CD8-positive, alpha-beta memory T cell (primary cell): ENCODE results near the gene ALDH7A1. TPM values are rescaled to one million over a fixed set of nuclear protein-coding genes. Genes with fewer than 3 reads are reported as not detected.
"Not testable (repeated sequence)": the region's sequence is repeated elsewhere in the genome, so short reads cannot be mapped to it uniquely, and the experiment has no call there.

Experiments used
- CTCF ChIA-PET: fragments of 350-600 bp; sonication (Branson Sonifier 250); formaldehyde crosslinking; loops from one replicate; lab custom pipeline; 2021; ENCODE audit warnings: antibody characterized with exemption; lab: Charles Lee
- POLR2A ChIA-PET: fragments of 350-600 bp; sonication (Branson Sonifier 250); formaldehyde crosslinking; loops from one replicate; lab custom pipeline; 2021; ENCODE audit warnings: antibody characterized with exemption; lab: Charles Lee
- DNase-seq, 5 donors: peaks; one replicate each; pipeline versions ENCODE4 v3.0.0 to v3.0.0-alpha.2; 2020 to 2022; ENCODE audit warnings: mixed read lengths in 1 of 5
- H3K27ac ChIP-seq: one replicate; pipeline ENCODE4 v1.7.0; 2013; ENCODE audit warnings: low read depth, mild to moderate bottlenecking, low read length, moderate library complexity
- H3K27me3 ChIP-seq: 2 replicates; pipeline ENCODE4 v1.7.0; 2013; ENCODE audit warnings: low read length, mild to moderate bottlenecking; ENCODE audit not compliant: insufficient read depth, poor library complexity, severe bottlenecking
- H3K36me3 ChIP-seq: 2 replicates; pipeline ENCODE4 v1.7.0; 2013; ENCODE audit warnings: mild to moderate bottlenecking, low read length, moderate library complexity; ENCODE audit not compliant: insufficient read depth
- H3K4me1 ChIP-seq: 2 replicates; pipeline ENCODE4 v1.7.0; 2013; ENCODE audit warnings: mild to moderate bottlenecking, low read length, moderate library complexity; ENCODE audit not compliant: insufficient read depth
- H3K4me3 ChIP-seq: 2 replicates; pipeline ENCODE4 v1.7.0; 2013; ENCODE audit warnings: mild to moderate bottlenecking, low read length
- H3K9me3 ChIP-seq: 2 replicates; pipeline ENCODE4 v1.7.0; 2013; ENCODE audit warnings: mild to moderate bottlenecking, low read length
- H3K27ac Mint-ChIP-seq, 8 donors: one replicate each; pipeline ENCODE4 v1.8.0; 2020 to 2021; ENCODE audit warnings: mixed read lengths in 8 of 8, mild to moderate bottlenecking in 6 of 8, inconsistent platforms in 3 of 8, moderate library complexity in 3 of 8
- H3K27me3 Mint-ChIP-seq, 2 donors: one replicate each; pipeline ENCODE4 v1.8.0; 2020 to 2021; ENCODE audit warnings: mixed read lengths in 2 of 2, mild to moderate bottlenecking in 1 of 2, moderate library complexity in 1 of 2
- H3K36me3 Mint-ChIP-seq, 3 donors: one replicate each; pipeline ENCODE4 v1.8.0; 2020 to 2021; ENCODE audit warnings: mixed read lengths in 3 of 3, inconsistent platforms in 1 of 3, mild to moderate bottlenecking in 1 of 3
- H3K4me1 Mint-ChIP-seq, 3 donors: one replicate each; pipeline ENCODE4 v1.8.0; 2020 to 2021; ENCODE audit warnings: mixed read lengths in 3 of 3, inconsistent platforms in 1 of 3, mild to moderate bottlenecking in 1 of 3
- H3K4me3 Mint-ChIP-seq, 7 donors: one replicate each; pipeline ENCODE4 v1.8.0; 2020 to 2021; ENCODE audit warnings: mixed read lengths in 7 of 7, mild to moderate bottlenecking in 6 of 7, moderate library complexity in 4 of 7, inconsistent platforms in 2 of 7
- H3K9me3 Mint-ChIP-seq, 5 donors: one replicate each; pipeline ENCODE4 v1.8.0; 2020 to 2022; ENCODE audit warnings: mixed read lengths in 5 of 5, mild to moderate bottlenecking in 3 of 5, moderate library complexity in 2 of 5, inconsistent platforms in 1 of 5
- polyA plus RNA-seq: library from polyadenylated mRNA; unstranded; fragments of 300-500 nt; fragmentation: Illumina TruSeq; gene quantifications from one replicate; pipeline ENCODE4 v1.2.3, GENCODE V29; 2021
- total RNA-seq, 2 experiments: library from RNA; stranded (reverse); gene quantifications; one replicate each; pipeline ENCODE4 v1.2.3, GENCODE V29; 2021

ALDH7A1 gene
- total and polyA plus RNA-seq, 3 experiments from 2014 or later: 3.3 to 5.2 (median 4.4) TPM

DNA sequence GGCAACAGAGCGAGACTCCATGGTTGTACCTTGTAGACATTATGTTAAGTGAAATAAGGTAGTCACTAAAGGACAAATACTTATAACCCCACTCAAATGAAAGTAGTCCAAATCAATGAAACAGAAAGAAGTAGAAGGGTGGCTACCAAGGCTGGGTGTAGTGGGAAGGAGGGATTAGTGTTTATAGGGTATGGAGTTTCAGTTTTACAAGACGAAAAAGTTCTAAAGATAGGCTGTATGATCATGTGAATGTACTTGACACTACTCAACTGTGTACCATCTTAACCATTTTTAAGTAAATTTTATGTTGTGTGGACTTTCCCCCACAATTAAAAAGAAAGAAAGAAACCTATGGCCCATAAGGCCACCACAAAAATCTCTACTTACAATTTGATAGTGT is 32.2 kb downstream of the ALDH7A1 start:
- Mint-ChIP-seq H3K27me3 (no peaks in the 10 kb centered on the region), H3K27ac (no peak overlapping the region), H3K4me1 (no peaks in the 10 kb centered on the region), H3K9me3 (no peaks in the 10 kb centered on the region), H3K4me3 (no peak overlapping the region), H3K36me3 (no peaks in the 10 kb centered on the region)
- CTCF ChIA-PET: no interaction called here
- H3K27ac ChIP-seq: no peak overlapping the region
- H3K4me3 ChIP-seq: no peak overlapping the region
- no peak for DNase-seq
- no peaks in the 10 kb centered on the region for H3K36me3 ChIP-seq
- no peaks in the 10 kb centered on the region for H3K27me3 ChIP-seq
- no peaks in the 10 kb centered on the region for H3K4me1 ChIP-seq
- H3K9me3 ChIP-seq: no peaks in the 10 kb centered on the region
- POLR2A ChIA-PET: no interaction called here

DNA sequence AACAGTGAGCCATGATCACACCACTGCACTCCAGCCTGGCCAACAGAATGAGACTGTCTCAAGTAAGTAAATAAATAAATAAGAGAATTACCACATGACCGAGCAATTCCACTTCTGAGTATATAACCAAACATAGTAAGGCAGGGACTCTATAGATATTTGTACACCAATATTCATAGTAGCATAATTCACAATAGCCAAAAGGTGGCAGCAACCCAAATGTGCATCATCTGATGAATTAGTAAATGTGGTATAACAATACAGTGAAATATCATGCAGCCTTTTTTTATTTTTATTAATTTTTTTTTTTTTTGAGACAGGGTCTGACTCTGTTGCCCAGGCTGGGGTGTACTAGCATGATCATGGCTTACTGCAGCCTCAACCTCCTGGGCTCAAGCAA is 33.1 kb downstream of the ALDH7A1 start:
- CTCF ChIA-PET: no interaction called here
- H3K4me1 Mint-ChIP-seq: no peaks in the 10 kb centered on the region
- H3K27me3 ChIP-seq: no peaks in the 10 kb centered on the region
- no peaks in the 10 kb centered on the region for H3K36me3 ChIP-seq
- DNase-seq: no peak
- H3K4me3 ChIP-seq: no peak overlapping the region
- H3K27me3 Mint-ChIP-seq: no peaks in the 10 kb centered on the region
- no peak overlapping the region for H3K4me3 Mint-ChIP-seq
- H3K4me1 ChIP-seq: no peaks in the 10 kb centered on the region
- no peak overlapping the region for H3K27ac Mint-ChIP-seq
- no peaks in the 10 kb centered on the region for H3K9me3 Mint-ChIP-seq
- H3K36me3 Mint-ChIP-seq: no peaks in the 10 kb centered on the region
- POLR2A ChIA-PET: no interaction called here
- H3K27ac ChIP-seq: no peak overlapping the region
- H3K9me3 ChIP-seq: no peaks in the 10 kb centered on the region

DNA sequence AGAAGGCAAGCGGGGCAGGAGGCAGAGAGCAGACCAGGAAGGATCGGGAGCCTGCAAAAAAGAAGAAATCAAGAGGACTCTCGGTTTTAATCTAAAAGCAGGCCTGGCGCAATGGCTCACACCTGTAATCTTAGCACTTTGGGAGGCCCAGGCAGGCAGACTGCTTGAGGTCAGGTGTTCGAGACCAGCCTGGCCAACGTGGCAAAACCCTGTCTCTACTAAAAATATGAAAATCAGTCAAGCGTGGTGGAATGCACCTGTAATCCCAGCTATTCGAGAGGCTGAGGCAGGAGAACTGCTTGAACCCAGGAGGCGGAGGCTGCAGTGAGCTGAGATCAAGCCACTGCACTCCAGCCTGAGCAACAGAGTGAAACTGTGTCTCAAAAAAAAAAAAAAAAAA is 39.9 kb downstream of the ALDH7A1 start:
- CTCF ChIA-PET: not testable (repeated sequence)

DNA sequence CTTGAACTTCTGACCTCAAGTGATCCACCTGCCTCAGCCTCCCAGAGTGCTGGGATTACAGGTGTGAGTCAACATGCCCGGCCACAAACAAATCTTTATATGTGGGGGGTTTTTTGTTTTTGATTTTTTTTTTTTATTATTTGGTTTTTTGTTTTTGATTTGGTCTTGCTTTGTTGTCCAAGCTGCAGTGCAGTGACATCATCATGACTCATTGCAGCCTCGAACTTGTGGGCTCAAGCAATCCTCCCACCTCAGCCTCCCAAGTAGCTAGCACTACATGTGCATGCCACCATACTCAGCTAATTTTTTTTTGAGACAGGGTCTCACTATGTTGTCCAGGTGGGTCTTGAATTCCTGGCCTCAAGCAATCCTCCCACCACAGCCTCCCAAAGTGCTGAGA is 42.4 kb downstream of the ALDH7A1 start:
- Histone ChIP-seq H3K4me3 (no peak overlapping the region), H3K4me1 (no peaks in the 10 kb centered on the region), H3K27ac (no peak overlapping the region), H3K9me3 (no peaks in the 10 kb centered on the region), H3K36me3 (no peaks in the 10 kb centered on the region), H3K27me3 (no peaks in the 10 kb centered on the region)
- ChIA-PET CTCF (no interaction called here), POLR2A (no interaction called here)
- Mint-ChIP-seq H3K9me3 (no peaks in the 10 kb centered on the region), H3K4me3 (no peak overlapping the region), H3K36me3 (no peaks in the 10 kb centered on the region), H3K27ac (no peak overlapping the region), H3K27me3 (no peaks in the 10 kb centered on the region), H3K4me1 (no peaks in the 10 kb centered on the region)
- no peak for DNase-seq

More for the DNA sequence above, 39.9 kb downstream of the ALDH7A1 start:
- H3K4me3 ChIP-seq, H3K9me3 ChIP-seq, H3K4me3 Mint-ChIP-seq, POLR2A ChIA-PET, H3K4me1 Mint-ChIP-seq, H3K36me3 ChIP-seq, H3K27me3 ChIP-seq, H3K27me3 Mint-ChIP-seq, H3K27ac ChIP-seq, H3K4me1 ChIP-seq, H3K9me3 Mint-ChIP-seq, H3K36me3 Mint-ChIP-seq, DNase-seq: not testable (repeated sequence)
- peak overlapping the region in 1 of 8 donors; percentile 87 for H3K27ac Mint-ChIP-seq

DNA sequence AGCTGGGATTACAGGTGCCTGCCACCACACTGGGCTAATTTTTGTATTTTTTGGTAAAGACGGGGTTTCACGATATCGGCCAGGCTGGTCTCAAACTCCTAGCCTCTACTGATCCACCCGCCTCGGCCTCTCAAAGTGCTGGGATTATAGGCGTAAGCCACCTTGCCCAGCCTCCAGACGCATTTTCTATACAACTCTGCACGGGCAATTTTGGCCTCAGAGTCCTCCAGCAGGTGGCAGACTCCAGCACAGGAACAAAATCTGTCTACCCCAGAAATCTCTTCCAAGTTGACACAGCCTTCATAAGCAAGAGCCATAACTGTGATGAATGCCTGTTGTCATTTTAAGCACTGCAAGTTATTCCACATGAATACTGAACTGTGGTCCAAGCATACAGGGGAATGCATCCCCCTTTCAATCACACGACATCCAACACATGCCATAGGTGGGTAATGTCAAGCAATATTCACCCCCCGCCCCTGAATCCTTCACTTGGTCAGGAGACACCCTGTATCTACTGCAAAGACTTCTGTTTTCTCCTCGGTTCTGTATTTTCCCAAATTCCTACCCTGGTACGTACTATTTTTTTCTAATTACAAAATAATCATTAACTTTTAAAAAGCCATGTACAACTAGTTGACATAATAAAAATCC is 50.8 kb downstream of the ALDH7A1 start:
- H3K4me1 Mint-ChIP-seq: no peaks in the 10 kb centered on the region
- H3K9me3 Mint-ChIP-seq: no peaks in the 10 kb centered on the region
- H3K36me3 Mint-ChIP-seq: no peaks in the 10 kb centered on the region
- Histone ChIP-seq H3K36me3 (no peaks in the 10 kb centered on the region), H3K4me1 (no peaks in the 10 kb centered on the region), H3K27me3 (no peaks in the 10 kb centered on the region), H3K9me3 (no peaks in the 10 kb centered on the region), H3K27ac (no peak overlapping the region), H3K4me3 (no peak overlapping the region)
- POLR2A ChIA-PET: no interaction called here
- H3K4me3 Mint-ChIP-seq: no peak overlapping the region
- peak in 1 of 5 donors; percentile 7 for DNase-seq
- peaks cover 0 to 9% of the 10 kb centered on the region in 2 donors for H3K27me3 Mint-ChIP-seq
- H3K27ac Mint-ChIP-seq: no peak overlapping the region
- CTCF ChIA-PET: interaction anchor here (7.3 kb wide), 1 partner anchor 206 kb away, joined by 63 read pairs; no protein-coding TSS in a partner anchor

DNA sequence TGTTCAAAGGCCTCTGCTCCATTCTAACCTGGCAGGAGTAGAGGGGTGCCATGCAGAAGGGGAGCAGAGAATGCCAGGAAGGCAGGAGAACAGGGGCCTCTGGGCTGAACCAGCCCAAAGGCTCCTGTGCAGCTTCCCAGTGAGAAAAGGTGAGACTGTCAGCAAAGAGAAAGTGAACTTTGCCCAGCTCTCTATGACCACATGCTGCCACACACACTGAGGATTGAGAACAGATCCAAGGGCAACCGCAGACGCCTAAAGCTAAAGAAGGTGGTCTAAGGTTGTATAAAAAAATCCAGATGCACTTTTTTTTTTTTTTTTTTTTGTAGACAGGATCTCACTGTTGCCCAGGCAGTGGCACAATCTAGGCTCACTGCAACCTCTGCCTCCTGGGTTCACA is 51.4 kb downstream of the ALDH7A1 start:
- CTCF ChIA-PET: interaction anchor here (1.1 to 7.3 kb wide), 2 partner anchors 13 to 206 kb away, joined by 3 to 63 read pairs; no protein-coding TSS in a partner anchor
- Histone ChIP-seq H3K27ac (no peak overlapping the region), H3K4me3 (no peak overlapping the region), H3K9me3 (no peaks in the 10 kb centered on the region), H3K36me3 (no peaks in the 10 kb centered on the region), H3K27me3 (no peaks in the 10 kb centered on the region), H3K4me1 (no peaks in the 10 kb centered on the region)
- Mint-ChIP-seq H3K27me3 (peaks cover 0 to 9% of the 10 kb centered on the region in 2 donors), H3K36me3 (no peaks in the 10 kb centered on the region), H3K9me3 (no peaks in the 10 kb centered on the region), H3K4me1 (no peaks in the 10 kb centered on the region), H3K4me3 (no peak overlapping the region), H3K27ac (no peak overlapping the region)
- no peak for DNase-seq
- POLR2A ChIA-PET: no interaction called here

DNA sequence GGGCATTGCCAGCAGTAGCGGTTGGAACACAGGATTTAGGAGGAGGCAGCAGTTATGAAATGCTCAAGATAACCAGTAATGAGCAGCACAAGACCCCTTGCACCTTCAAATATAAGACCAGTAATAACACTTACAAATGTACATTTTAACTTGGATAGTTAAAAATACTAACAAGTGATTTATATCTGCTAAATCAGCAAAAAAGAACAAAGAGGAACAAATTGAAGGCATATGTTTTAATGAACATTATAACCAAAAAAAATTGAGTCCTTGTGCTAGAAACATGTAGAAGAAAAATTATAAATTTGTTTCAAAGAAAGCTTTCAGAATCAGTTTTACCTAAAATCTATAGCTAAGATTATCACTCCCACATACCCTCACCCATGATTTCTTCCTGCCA is 52.0 kb downstream of the ALDH7A1 start:
- H3K27ac Mint-ChIP-seq: no peak overlapping the region
- no peaks in the 10 kb centered on the region for H3K4me1 Mint-ChIP-seq
- no peak for DNase-seq
- H3K4me3 Mint-ChIP-seq: no peak overlapping the region
- no peak overlapping the region for H3K27ac ChIP-seq
- H3K36me3 Mint-ChIP-seq: no peaks in the 10 kb centered on the region
- H3K27me3 Mint-ChIP-seq: peaks cover 0 to 9% of the 10 kb centered on the region in 2 donors
- no peaks in the 10 kb centered on the region for H3K36me3 ChIP-seq
- no peaks in the 10 kb centered on the region for H3K9me3 Mint-ChIP-seq
- H3K27me3 ChIP-seq: no peaks in the 10 kb centered on the region
- CTCF ChIA-PET: interaction anchor here (1.1 to 7.3 kb wide), 2 partner anchors 13 to 205 kb away, joined by 3 to 63 read pairs; no protein-coding TSS in a partner anchor
- H3K4me3 ChIP-seq: no peak overlapping the region
- H3K9me3 ChIP-seq: no peaks in the 10 kb centered on the region
- no peaks in the 10 kb centered on the region for H3K4me1 ChIP-seq
- POLR2A ChIA-PET: no interaction called here

DNA sequence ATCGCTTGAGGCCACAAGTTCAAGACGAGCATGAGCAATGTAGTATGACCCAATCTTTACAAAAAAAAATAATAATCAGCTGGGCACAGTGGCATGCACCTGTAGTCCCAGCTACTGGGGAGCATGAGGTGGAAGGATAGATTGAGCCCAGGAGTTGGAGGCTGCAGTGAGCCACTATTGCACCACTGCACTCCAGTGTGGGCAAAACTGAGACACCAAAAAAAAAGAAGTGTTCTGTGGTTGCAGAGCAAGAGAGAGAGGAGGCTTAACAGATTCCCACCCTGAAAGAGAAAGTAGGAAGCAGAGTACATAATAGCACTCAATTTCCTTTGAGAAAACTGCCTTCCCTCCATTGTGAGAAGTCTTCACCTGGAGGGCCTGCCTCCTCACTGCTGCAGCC is 52.6 kb downstream of the ALDH7A1 start:
- Mint-ChIP-seq H3K36me3 (no peaks in the 10 kb centered on the region), H3K9me3 (no peaks in the 10 kb centered on the region), H3K27ac (peak overlapping the region in 1 of 8 donors; percentile 42), H3K4me1 (no peaks in the 10 kb centered on the region), H3K27me3 (peaks cover 0 to 9% of the 10 kb centered on the region in 2 donors), H3K4me3 (no peak overlapping the region)
- Histone ChIP-seq H3K27me3 (no peaks in the 10 kb centered on the region), H3K4me1 (no peaks in the 10 kb centered on the region), H3K36me3 (no peaks in the 10 kb centered on the region), H3K4me3 (no peak overlapping the region), H3K9me3 (no peaks in the 10 kb centered on the region), H3K27ac (no peak overlapping the region)
- ChIA-PET CTCF (interaction anchor here (7.3 kb wide), 1 partner anchor 204 kb away, joined by 63 read pairs; no protein-coding TSS in a partner anchor), POLR2A (no interaction called here)
- DNase-seq: no peak
